RWPE2 (cell line): Measurements from ENCODE around the gene ANKS3.

ENCODE experiments used
- ATAC-seq: fragments of 200-7000 bp; cut with Tn5 transposase; 3 replicates; pipeline ENCODE4 v1.9.1; 2021; ENCODE audit warnings: low read depth
- DNase-seq: peaks from one replicate; pipeline ENCODE4 v3.0.0-alpha.2; 2020; ENCODE audit warnings: low spot score
- H3K27ac ChIP-seq: fragments of 450-650 bp; 2 replicates; pipeline ENCODE4 v1.5.1; 2017; ENCODE audit warnings: mild to moderate bottlenecking; ENCODE audit not compliant: poor library complexity, severe bottlenecking
- H3K27me3 ChIP-seq: fragments of 250-450 bp; sonication (Bioruptor Pico); 2 replicates; pipeline ENCODE4 v1.5.1; 2021; ENCODE audit warnings: mild to moderate bottlenecking, moderate library complexity; ENCODE audit not compliant: insufficient read depth, poor library complexity, severe bottlenecking
- H3K36me3 ChIP-seq: fragments of 250-450 bp; sonication (Bioruptor Pico); 2 replicates; pipeline ENCODE4 v1.5.1; 2020; ENCODE audit warnings: low read depth, mild to moderate bottlenecking, moderate library complexity
- H3K4me1 ChIP-seq: fragments of 250-450 bp; sonication (Bioruptor Pico); 2 replicates; pipeline ENCODE4 v1.5.1; 2021; ENCODE audit warnings: mild to moderate bottlenecking, moderate library complexity; ENCODE audit not compliant: insufficient read depth, poor library complexity, severe bottlenecking
- H3K4me3 ChIP-seq: fragments of 250-450 bp; sonication (Bioruptor Pico); 2 replicates; pipeline ENCODE4 v1.5.1; 2021; ENCODE audit warnings: mild to moderate bottlenecking, moderate library complexity; ENCODE audit not compliant: severe bottlenecking
- H3K9me3 ChIP-seq: fragments of 250-450 bp; sonication (Bioruptor Pico); 2 replicates; pipeline ENCODE4 v1.5.1; 2021; ENCODE audit warnings: mild to moderate bottlenecking, moderate library complexity; ENCODE audit not compliant: severe bottlenecking
- CTCF ChIP-seq: fragments of 450-650 bp; IDR thresholded peaks from one replicate; pipeline ENCODE4 v1.5.1; 2017; ENCODE audit warnings: mild to moderate bottlenecking, moderate library complexity; ENCODE audit not compliant: poor library complexity, severe bottlenecking

Gene ANKS3

GRCh38 chr16:4765511-4766474 is 31.7 kb upstream of the ANKS3 start:
- no peaks in the 10 kb centered on the region for H3K9me3 ChIP-seq
- peak overlapping the region; percentile 68 for H3K4me3 ChIP-seq
- TF ChIP-seq CTCF = no peak
- H3K36me3 ChIP-seq = peaks cover 40% of the 10 kb centered on the region
- H3K4me1 ChIP-seq = peaks cover 7% of the 10 kb centered on the region
- H3K27ac ChIP-seq = peak overlapping the region; percentile 65
- DNase-seq (no peak), ATAC-seq (no peak)
- no peaks in the 10 kb centered on the region for H3K27me3 ChIP-seq

- TF ChIP-seq CTCF = no peak
- no peak overlapping the region for H3K27ac ChIP-seq
- no peak overlapping the region for H3K4me3 ChIP-seq
- no peaks in the 10 kb centered on the region for H3K27me3 ChIP-seq
- H3K4me1 ChIP-seq = peaks cover 7% of the 10 kb centered on the region
- DNase-seq = no peak
- peaks cover 58% of the 10 kb centered on the region for H3K36me3 ChIP-seq
- ATAC-seq = no peak
- no peaks in the 10 kb centered on the region for H3K9me3 ChIP-seq
These were observed 29.7 kb upstream of the ANKS3 start for GRCh38 chr16:4763791-4764190.

GRCh38 chr16:4762205-4762604 is 28.1 kb upstream of the ANKS3 start:
- no peak overlapping the region for H3K27ac ChIP-seq
- no peak for TF ChIP-seq CTCF
- H3K9me3 ChIP-seq = no peaks in the 10 kb centered on the region
- ATAC-seq (no peak), DNase-seq (no peak)
- peaks cover 65% of the 10 kb centered on the region for H3K36me3 ChIP-seq
- peaks cover 4% of the 10 kb centered on the region for H3K4me1 ChIP-seq
- no peak overlapping the region for H3K4me3 ChIP-seq
- H3K27me3 ChIP-seq = no peaks in the 10 kb centered on the region

GRCh38 chr16:4760221-4760910 is 26.3 kb upstream of the ANKS3 start:
- H3K4me3 ChIP-seq = no peak overlapping the region
- H3K4me1 ChIP-seq = no peaks in the 10 kb centered on the region
- ATAC-seq = no peak
- H3K36me3 ChIP-seq = peaks cover 77% of the 10 kb centered on the region
- TF ChIP-seq CTCF = no peak
- no peaks in the 10 kb centered on the region for H3K27me3 ChIP-seq
- no peak for DNase-seq
- no peaks in the 10 kb centered on the region for H3K9me3 ChIP-seq
- no peak overlapping the region for H3K27ac ChIP-seq
